Measurements from ENCODE around the gene GJC2. TPM values are rescaled to one million over a fixed set of nuclear protein-coding genes. Genes with fewer than 3 reads are reported as not detected.

Gene GJC2
- total RNA-seq (2013; cell fraction: nucleolus; rRNA removed) = 0.27 and 0.65 TPM in 2 replicates
- total RNA-seq (2014; rRNA removed) = 0.06 and 0.11 TPM in 2 replicates
- total RNA-seq (2014; rRNA removed; fragmentation: Illumina TruSeq; extraction: Trizol) = 0.09 TPM in 2 replicates
- total RNA-seq (2021) = 0.44 TPM in 1 of 2 replicates, not detected in the other
- not detected for polyA plus RNA-seq (2011; ENCODE audit: low read depth)
- polyA plus RNA-seq (2011; rRNA removed) = 0.03 and 0.04 TPM in 2 replicates
- 0.06 and 0.07 TPM in 2 replicates for polyA plus RNA-seq (2011; cell fraction: cytosol; rRNA removed)
- 0.24 and 0.51 TPM in 2 replicates for polyA plus RNA-seq (2011; cell fraction: nucleus; rRNA removed)
- 0.15 and 0.22 TPM in 2 replicates for polyA plus RNA-seq (2012)
- 0.04 TPM in 1 of 2 replicates, not detected in the other for polyA plus RNA-seq (2014; fragmentation: Illumina TruSeq; extraction: Trizol)
- not detected for polyA plus RNA-seq (2014; fragmentation: Nextera tagmentation; extraction: Ambion mirVana)
- polyA plus RNA-seq (2014; rRNA removed) = 0.26 and 0.32 TPM in 2 replicates
- polyA plus RNA-seq (2016; fragmentation: Nextera tagmentation; extraction: Ambion mirVana) = not detected
- 0.21 TPM in 1 of 2 replicates, not detected in the other for polyA minus RNA-seq (2011; rRNA and poly(A)+ RNA removed)
- not detected in 2 replicates for polyA minus RNA-seq (2011; cell fraction: cytosol; rRNA and poly(A)+ RNA removed)
- 0.24 and 0.96 TPM in 2 replicates for polyA minus RNA-seq (2011; cell fraction: nucleus; rRNA and poly(A)+ RNA removed)
- Bru-seq, nascent RNA = percentile 41 among the genes with signal in this experiment
- BruChase-seq, experiment 1, labeled RNA remaining after a 6-hour chase = percentile 42 among the genes with signal in this experiment
- percentile 46 among the genes with signal in this experiment for BruChase-seq, experiment 2, labeled RNA remaining after a 2-hour chase
- long read RNA-seq, experiment 1 = 0 reads
- long read RNA-seq, experiment 2 = 0 reads

DNA sequence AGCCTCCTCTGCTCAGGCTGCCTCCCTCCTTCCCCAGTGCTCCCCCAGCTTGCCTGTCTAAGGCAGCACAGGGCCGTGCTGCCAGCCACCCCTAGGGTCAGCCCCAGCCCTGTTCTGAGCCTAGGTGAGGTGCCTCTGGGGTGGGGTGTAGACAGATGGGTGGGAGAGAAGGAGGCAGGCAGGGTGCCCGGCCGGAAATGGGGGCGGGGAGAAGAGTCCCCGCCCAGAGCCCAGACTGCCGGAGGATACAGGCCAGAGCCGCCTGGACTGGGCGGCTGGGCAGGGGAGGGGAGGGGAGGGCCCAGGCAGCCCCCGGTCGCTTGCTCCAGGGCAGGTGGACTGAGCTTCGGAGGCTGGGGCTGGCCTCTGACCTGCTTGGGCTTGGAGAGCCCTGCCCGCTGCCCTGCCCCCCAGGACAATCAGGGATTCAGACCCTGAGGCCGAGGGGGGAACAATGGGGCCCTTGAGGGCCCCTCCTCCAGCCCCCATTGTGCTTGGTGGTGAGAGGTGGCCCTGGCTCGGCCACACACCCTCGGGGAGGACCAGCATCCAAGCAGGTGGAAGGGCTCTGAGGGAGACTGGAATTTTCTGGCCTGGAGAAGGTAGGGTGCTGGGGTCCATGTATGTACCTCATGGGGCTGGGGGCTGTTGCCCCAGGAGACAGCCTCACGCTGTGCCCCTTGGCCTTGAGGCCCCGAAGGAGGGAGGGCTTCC lies at the start of gene GJC2:
Gene GJC2 (plus strand): TSS at position 525 of the 714 bp plus-strand sequence. CDS start 7,829 bp downstream, outside the sequence.
- H3K9ac ChIP-seq (ENCODE audit: control insufficient read depth, insufficient read depth, low read length) = no peak within 1 kb of the TSS
- H3K4me1 ChIP-seq (ENCODE audit: control insufficient read depth, insufficient read depth, low read length) = no peaks in the 10 kb centered on the region
- in situ Hi-C loops (cut with MboI) (no loop called here), intact Hi-C loops (cut with micrococcal nuclease; ENCODE audit: unreplicated experiment) (no loop called here)
- BruUV-seq (replicated peaks) = no TSS peak
- no peak within 1 kb of the TSS for H3K4me2 ChIP-seq (ENCODE audit: control insufficient read depth, insufficient read depth)
- no peaks in the 10 kb centered on the region for H3K27me3 ChIP-seq (replicated peaks in 1 of 2; ENCODE audit: control insufficient read depth in 2 of 2, insufficient read depth in 2 of 2, low read length in 1 of 2)
- no peak for FAIRE-seq
- H3K36me3 ChIP-seq (ENCODE audit: control insufficient read depth in 2 of 2, insufficient read depth in 2 of 2, low read length in 1 of 2) = peaks cover 0 to 15% of the 10 kb centered on the region in 2 experiments; a peak in 3 of 4 replicates
- 86% methylated on average over 10 of the region's 17 CpGs for WGBS (ENCODE audit: insufficient coverage, insufficient replicate concordance, low lambda C conversion rate, missing lambda C conversion rate)
- no peak within 1 kb of the TSS for H3K27ac ChIP-seq (ENCODE audit: control insufficient read depth, insufficient read depth)
- RAD21 ChIA-PET (ENCODE audit: unreplicated experiment) = no interaction called here
- TF ChIP-seq, protein P1, sequence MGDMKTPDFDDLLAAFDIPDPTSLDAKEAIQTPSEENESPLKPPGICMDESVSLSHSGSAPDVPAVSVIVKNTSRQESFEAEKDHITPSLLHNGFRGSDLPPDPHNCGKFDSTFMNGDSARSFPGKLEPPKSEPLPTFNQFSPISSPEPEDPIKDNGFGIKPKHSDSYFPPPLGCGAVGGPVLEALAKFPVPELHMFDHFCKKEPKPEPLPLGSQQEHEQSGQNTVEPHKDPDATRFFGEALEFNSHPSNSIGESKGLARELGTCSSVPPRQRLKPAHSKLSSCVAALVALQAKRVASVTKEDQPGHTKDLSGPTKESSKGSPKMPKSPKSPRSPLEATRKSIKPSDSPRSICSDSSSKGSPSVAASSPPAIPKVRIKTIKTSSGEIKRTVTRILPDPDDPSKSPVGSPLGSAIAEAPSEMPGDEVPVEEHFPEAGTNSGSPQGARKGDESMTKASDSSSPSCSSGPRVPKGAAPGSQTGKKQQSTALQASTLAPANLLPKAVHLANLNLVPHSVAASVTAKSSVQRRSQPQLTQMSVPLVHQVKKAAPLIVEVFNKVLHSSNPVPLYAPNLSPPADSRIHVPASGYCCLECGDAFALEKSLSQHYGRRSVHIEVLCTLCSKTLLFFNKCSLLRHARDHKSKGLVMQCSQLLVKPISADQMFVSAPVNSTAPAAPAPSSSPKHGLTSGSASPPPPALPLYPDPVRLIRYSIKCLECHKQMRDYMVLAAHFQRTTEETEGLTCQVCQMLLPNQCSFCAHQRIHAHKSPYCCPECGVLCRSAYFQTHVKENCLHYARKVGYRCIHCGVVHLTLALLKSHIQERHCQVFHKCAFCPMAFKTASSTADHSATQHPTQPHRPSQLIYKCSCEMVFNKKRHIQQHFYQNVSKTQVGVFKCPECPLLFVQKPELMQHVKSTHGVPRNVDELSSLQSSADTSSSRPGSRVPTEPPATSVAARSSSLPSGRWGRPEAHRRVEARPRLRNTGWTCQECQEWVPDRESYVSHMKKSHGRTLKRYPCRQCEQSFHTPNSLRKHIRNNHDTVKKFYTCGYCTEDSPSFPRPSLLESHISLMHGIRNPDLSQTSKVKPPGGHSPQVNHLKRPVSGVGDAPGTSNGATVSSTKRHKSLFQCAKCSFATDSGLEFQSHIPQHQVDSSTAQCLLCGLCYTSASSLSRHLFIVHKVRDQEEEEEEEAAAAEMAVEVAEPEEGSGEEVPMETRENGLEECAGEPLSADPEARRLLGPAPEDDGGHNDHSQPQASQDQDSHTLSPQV (IDR thresholded peaks at IDR 0.05) = no peak
- TF ChIP-seq NFYA (IDR thresholded peaks at IDR 0.05; ENCODE audit: borderline replicate concordance, low read depth, low read length) (no peak), YBX1 (IDR thresholded peaks at IDR 0.05) (no peak), RAD21 (IDR thresholded peaks at IDR 0.05; ENCODE audit: insufficient read depth, low read depth, low read length) (no peak), KDM1A (IDR thresholded peaks at IDR 0.05; ENCODE audit: borderline replicate concordance) (no peak), IKZF1 (conservative IDR thresholded peaks at IDR 0.05) (no peak), MEF2B (IDR thresholded peaks at IDR 0.05; ENCODE audit: partially characterized antibody, poor library complexity, severe bottlenecking) (no peak), RUNX3 (IDR thresholded peaks at IDR 0.05; ENCODE audit: low read length) (no peak), RB1 (IDR thresholded peaks at IDR 0.05; ENCODE audit: borderline replicate concordance) (no peak), MXI1 (IDR thresholded peaks at IDR 0.05; ENCODE audit: low read depth, low read length) (no peak), EP300 (IDR thresholded peaks at IDR 0.05; ENCODE audit: borderline replicate concordance in 1 of 2, control insufficient read depth in 1 of 2, low read depth in 2 of 2, low read length in 2 of 2) (no peak), BHLHE40 (IDR thresholded peaks at IDR 0.05; ENCODE audit: borderline replicate concordance in 1 of 2, low read depth in 2 of 2, low read length in 1 of 2) (no peak), NFYB (IDR thresholded peaks at IDR 0.05; ENCODE audit: insufficient read depth, low read depth, low read length) (no peak)
- TF ChIP-seq, protein P2, sequence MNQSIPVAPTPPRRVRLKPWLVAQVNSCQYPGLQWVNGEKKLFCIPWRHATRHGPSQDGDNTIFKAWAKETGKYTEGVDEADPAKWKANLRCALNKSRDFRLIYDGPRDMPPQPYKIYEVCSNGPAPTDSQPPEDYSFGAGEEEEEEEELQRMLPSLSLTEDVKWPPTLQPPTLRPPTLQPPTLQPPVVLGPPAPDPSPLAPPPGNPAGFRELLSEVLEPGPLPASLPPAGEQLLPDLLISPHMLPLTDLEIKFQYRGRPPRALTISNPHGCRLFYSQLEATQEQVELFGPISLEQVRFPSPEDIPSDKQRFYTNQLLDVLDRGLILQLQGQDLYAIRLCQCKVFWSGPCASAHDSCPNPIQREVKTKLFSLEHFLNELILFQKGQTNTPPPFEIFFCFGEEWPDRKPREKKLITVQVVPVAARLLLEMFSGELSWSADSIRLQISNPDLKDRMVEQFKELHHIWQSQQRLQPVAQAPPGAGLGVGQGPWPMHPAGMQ (IDR thresholded peaks at IDR 0.05; ENCODE audit: borderline replicate concordance) = no peak
- DNase-seq (ENCODE audit: low read depth, low spot score) = no peak
- peaks cover 11% of the 10 kb centered on the region for H3K79me2 ChIP-seq (ENCODE audit: control insufficient read depth, insufficient read depth, low read length)
- SMC1A ChIA-PET (ENCODE audit: uncharacterized antibody, unreplicated experiment) = no interaction called here
- H2AFZ ChIP-seq (ENCODE audit: control insufficient read depth, low read depth, low read length) = no peak within 1 kb of the TSS
- POLR2A ChIA-PET = interaction anchor here (0.6 kb wide), 1 partner anchor 216 kb away, joined by 3 read pairs; no protein-coding TSS in a partner anchor
- CTCF ChIA-PET = no interaction called here
- no peak within 1 kb of the TSS for H3K4me3 ChIP-seq
- peak; percentile 11; the same call in 2 of the 3 replicates for ATAC-seq
- no peaks in the 10 kb centered on the region for H3K9me3 ChIP-seq (replicated peaks; ENCODE audit: control insufficient read depth, insufficient read depth, low read length)
- peaks cover 3% of the 10 kb centered on the region; the same call in 1 of the 2 replicates for H4K20me1 ChIP-seq (ENCODE audit: control insufficient read depth, insufficient read depth)
